Sigmoid colon (tissue), 4 donors: ENCODE data around the gene BCAT1.

Experiments
- EP300 ChIP-seq, 4 donors: sonication (generic); formaldehyde crosslinking; IDR thresholded peaks; one replicate each; pipeline ENCODE4 v1.6.1; 2017; ENCODE audit warnings: antibody characterized with exemption in 4 of 4
- POLR2A ChIP-seq, 2 donors: fragments of 450-650 bp; IDR thresholded peaks; one replicate each; pipeline ENCODE4 v1.6.1; 2016; ENCODE audit warnings: antibody characterized with exemption in 2 of 2, mild to moderate bottlenecking in 2 of 2, moderate library complexity in 2 of 2
- POLR2AphosphoS5 ChIP-seq, 4 donors: sonication (generic); formaldehyde crosslinking; IDR thresholded peaks; one replicate each; pipeline ENCODE4 v1.6.1; 2017; ENCODE audit warnings: antibody characterized with exemption in 4 of 4
- TF ChIP-seq, protein P1 (sequence below), 4 experiments: fragments of 450-650 bp in 3 of 4; fragments of 200-600 bp in 1 of 4; IDR thresholded peaks; one replicate each; pipeline ENCODE4 v1.5.1; 2016 to 2019; ENCODE audit warnings: antibody characterized with exemption in 4 of 4, mild to moderate bottlenecking in 3 of 4, moderate library complexity in 2 of 4

GRCh38 chr12:24778486-24779304 lies 170.2 kb downstream of the BCAT1 start:
- TF ChIP-seq, protein P1, sequence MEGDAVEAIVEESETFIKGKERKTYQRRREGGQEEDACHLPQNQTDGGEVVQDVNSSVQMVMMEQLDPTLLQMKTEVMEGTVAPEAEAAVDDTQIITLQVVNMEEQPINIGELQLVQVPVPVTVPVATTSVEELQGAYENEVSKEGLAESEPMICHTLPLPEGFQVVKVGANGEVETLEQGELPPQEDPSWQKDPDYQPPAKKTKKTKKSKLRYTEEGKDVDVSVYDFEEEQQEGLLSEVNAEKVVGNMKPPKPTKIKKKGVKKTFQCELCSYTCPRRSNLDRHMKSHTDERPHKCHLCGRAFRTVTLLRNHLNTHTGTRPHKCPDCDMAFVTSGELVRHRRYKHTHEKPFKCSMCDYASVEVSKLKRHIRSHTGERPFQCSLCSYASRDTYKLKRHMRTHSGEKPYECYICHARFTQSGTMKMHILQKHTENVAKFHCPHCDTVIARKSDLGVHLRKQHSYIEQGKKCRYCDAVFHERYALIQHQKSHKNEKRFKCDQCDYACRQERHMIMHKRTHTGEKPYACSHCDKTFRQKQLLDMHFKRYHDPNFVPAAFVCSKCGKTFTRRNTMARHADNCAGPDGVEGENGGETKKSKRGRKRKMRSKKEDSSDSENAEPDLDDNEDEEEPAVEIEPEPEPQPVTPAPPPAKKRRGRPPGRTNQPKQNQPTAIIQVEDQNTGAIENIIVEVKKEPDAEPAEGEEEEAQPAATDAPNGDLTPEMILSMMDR (IDR thresholded peaks at IDR 0.05), result peak in 1 of 4 experiments; percentile 19
- no peak for TF ChIP-seq POLR2AphosphoS5 (IDR thresholded peaks at IDR 0.05)
- no peak for TF ChIP-seq POLR2A (IDR thresholded peaks at IDR 0.05)
- TF ChIP-seq EP300 (IDR thresholded peaks at IDR 0.05), result no peak
